SK-N-MC (cell line): ENCODE measurements around the gene LITAF.
A peak's percentile ranks its signal among the peaks of the same experiment; 100 is the strongest.
"Not testable (repeated sequence)": the region's sequence is repeated elsewhere in the genome, so short reads cannot be mapped to it uniquely, and the experiment has no call there.

Experiments used
- DNase-seq: peaks from one replicate; pipeline ENCODE4 v3.0.0-alpha.2; 2011; ENCODE audit warnings: low read depth, low spot score
- H3K27ac ChIP-seq: fragments of 200-600 bp; sonication (generic); 2 replicates; pipeline ENCODE4 v1.5.1; 2016; ENCODE audit warnings: mixed run types
- H3K36me3 ChIP-seq: fragments of 200-600 bp; sonication (generic); 2 replicates; pipeline ENCODE4 v1.6.1; 2017; ENCODE audit warnings: antibody characterized with exemption, low read length, mixed read lengths; ENCODE audit not compliant: insufficient read depth
- H3K4me3 ChIP-seq: fragments of 200-600 bp; sonication (generic); 2 replicates; pipeline ENCODE4 v1.5.1; 2016
- H3K9ac ChIP-seq: fragments of 200-600 bp; sonication (generic); 2 replicates; pipeline ENCODE4 v1.8.0; 2017; ENCODE audit warnings: mixed run types, mixed read lengths; ENCODE audit not compliant: insufficient read length
- H3K9me3 ChIP-seq: fragments of 200-600 bp; sonication (generic); 2 replicates; pipeline ENCODE4 v1.6.1; 2017; ENCODE audit warnings: low read depth, mild to moderate bottlenecking, antibody characterized with exemption, low read length, moderate library complexity, mixed read lengths
- EZH2 ChIP-seq: fragments of 200-600 bp; sonication (generic); IDR thresholded peaks from one replicate; pipeline ENCODE4 v1.6.1; 2017; ENCODE audit warnings: antibody characterized with exemption
- FOXP2 ChIP-seq: optimal IDR thresholded peaks from 2 replicates; pipeline ENCODE3; 2011; ENCODE audit warnings: mild to moderate bottlenecking, moderate library complexity; ENCODE audit not compliant: insufficient read depth; ENCODE audit errors: extremely low read length, control extremely low read depth
- POLR2AphosphoS5 ChIP-seq: IDR thresholded peaks from 2 replicates; pipeline ENCODE4 v1.6.1; 2012; ENCODE audit warnings: mild to moderate bottlenecking, low read depth, low read length, borderline replicate concordance

LITAF gene

GRCh38 chr16:11506741-11507305 lies 79.9 kb downstream of the LITAF start:
- Histone ChIP-seq H3K9ac (no peak overlapping the region), H3K4me3 (no peak overlapping the region), H3K36me3 (no peaks in the 10 kb centered on the region), H3K9me3 (no peaks in the 10 kb centered on the region), H3K27ac (no peak overlapping the region)
- DNase-seq = no peak
- TF ChIP-seq FOXP2 = no peak
- no peak for TF ChIP-seq EZH2
- no peak for TF ChIP-seq POLR2AphosphoS5

- H3K4me3 ChIP-seq, H3K9ac ChIP-seq, H3K27ac ChIP-seq, DNase-seq, H3K9me3 ChIP-seq, H3K36me3 ChIP-seq: not testable (repeated sequence)
Measured at GRCh38 chr16:11504261-11504660, 82.5 kb downstream of the LITAF start.

DNA sequence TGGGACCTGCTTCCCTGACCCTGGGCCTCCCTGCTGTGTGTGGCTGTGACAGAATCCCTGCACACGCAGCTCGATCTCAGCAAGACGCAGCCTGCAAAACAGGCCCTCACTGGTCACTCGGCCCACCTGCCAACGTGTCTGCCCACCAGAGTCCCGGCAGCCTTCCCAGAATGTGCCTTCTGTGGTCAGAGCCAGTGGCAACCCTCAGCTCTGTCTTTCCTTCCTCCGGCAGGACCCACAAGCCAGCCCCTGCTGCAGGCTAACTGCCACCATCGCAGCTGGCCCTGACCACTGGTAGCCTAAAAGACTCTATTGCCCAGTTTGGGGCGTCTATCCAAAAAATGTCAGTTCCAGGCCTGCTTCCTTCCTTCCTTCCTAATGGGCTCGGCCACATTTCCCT lies 83.2 kb downstream of the LITAF start:
- Histone ChIP-seq H3K36me3 (no peaks in the 10 kb centered on the region), H3K9me3 (no peaks in the 10 kb centered on the region), H3K9ac (no peak overlapping the region), H3K4me3 (no peak overlapping the region), H3K27ac (no peak overlapping the region)
- DNase-seq = no peak
- TF ChIP-seq EZH2 = no peak
- no peak for TF ChIP-seq POLR2AphosphoS5
- TF ChIP-seq FOXP2 = no peak

DNA sequence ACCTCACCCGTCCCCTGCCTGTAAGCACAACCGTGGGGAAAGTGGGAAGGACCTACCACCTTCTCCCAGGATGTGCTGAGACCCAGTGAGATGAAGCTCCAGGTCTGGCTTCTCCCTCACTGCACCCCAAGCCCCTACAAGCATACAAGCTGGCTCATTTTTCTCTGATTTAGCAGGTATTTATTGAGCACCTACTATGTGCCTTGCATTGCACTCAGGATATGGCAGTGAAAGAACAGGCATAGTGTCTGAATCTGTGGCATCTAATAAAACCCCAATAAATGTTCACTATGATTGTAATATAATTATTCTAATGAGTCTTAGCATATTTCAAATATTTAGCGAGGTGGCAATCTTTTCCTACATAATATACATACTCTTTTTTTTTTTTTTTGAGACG lies 84.5 kb downstream of the LITAF start:
- no peaks in the 10 kb centered on the region for H3K9me3 ChIP-seq
- H3K27ac ChIP-seq = no peak overlapping the region
- no peaks in the 10 kb centered on the region for H3K36me3 ChIP-seq
- TF ChIP-seq POLR2AphosphoS5 (no peak), FOXP2 (no peak), EZH2 (no peak)
- H3K4me3 ChIP-seq = no peak overlapping the region
- H3K9ac ChIP-seq = no peak overlapping the region
- DNase-seq = no peak

- no peak for DNase-seq
- no peak overlapping the region for H3K27ac ChIP-seq
- no peaks in the 10 kb centered on the region for H3K9me3 ChIP-seq
- no peaks in the 10 kb centered on the region for H3K36me3 ChIP-seq
- H3K9ac ChIP-seq = no peak overlapping the region
- H3K4me3 ChIP-seq = no peak overlapping the region
- TF ChIP-seq FOXP2 = no peak
- no peak for TF ChIP-seq EZH2
- TF ChIP-seq POLR2AphosphoS5 = no peak
Measured at GRCh38 chr16:11501632-11502031, 85.1 kb downstream of the LITAF start.

- H3K4me3 ChIP-seq = no peak overlapping the region
- H3K27ac ChIP-seq = no peak overlapping the region
- TF ChIP-seq FOXP2 (no peak), POLR2AphosphoS5 (no peak)
- H3K9ac ChIP-seq = no peak overlapping the region
- no peak for DNase-seq
- no peaks in the 10 kb centered on the region for H3K36me3 ChIP-seq
- no peaks in the 10 kb centered on the region for H3K9me3 ChIP-seq
Measured at GRCh38 chr16:11500700-11501346, 85.9 kb downstream of the LITAF start.

DNA sequence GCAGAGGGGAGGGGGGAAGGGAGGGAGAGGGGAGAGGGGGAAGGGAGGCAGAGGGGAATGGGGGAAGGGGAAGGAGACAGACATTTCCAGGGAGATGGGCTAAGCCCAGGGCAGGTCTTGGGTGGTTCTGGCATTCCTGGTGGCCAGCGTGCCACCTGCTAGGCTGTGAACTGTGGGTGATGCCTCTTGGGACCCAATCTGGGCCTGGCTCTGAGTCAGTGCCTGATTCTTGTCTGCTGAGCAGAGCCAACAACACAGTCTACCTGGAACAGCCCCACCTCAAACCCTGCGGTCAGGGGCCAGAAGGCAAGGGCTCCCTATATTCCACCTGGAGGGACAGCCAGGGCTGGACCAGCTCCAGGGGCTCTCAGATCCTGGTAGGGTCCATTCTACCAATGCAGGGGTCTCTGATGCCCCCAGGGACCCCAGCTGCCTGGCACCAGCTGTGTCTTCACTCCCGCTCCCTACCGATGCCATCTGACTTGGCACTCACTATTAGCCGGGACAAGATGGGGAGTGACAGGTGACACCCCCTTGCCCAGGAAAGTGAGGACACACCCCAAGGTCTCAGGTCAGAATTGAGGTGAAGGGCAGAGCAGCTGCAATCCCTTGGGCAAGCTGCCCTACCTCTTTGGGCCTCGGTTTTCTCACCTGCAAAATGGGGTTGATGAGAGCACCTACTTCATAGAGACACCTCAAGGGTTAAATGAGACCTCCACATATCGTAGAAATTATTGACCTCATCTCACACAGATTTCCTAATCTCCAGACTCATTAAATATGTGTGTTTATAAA lies 87.2 kb downstream of the LITAF start:
- no peak overlapping the region for H3K4me3 ChIP-seq
- TF ChIP-seq FOXP2 (no peak), POLR2AphosphoS5 (no peak), EZH2 (no peak)
- no peaks in the 10 kb centered on the region for H3K9me3 ChIP-seq
- DNase-seq = no peak
- H3K9ac ChIP-seq = no peak overlapping the region
- H3K27ac ChIP-seq = no peak overlapping the region
- no peaks in the 10 kb centered on the region for H3K36me3 ChIP-seq

- H3K9me3 ChIP-seq = no peaks in the 10 kb centered on the region
- TF ChIP-seq FOXP2 (no peak), EZH2 (no peak), POLR2AphosphoS5 (no peak)
- no peak for DNase-seq
- no peak overlapping the region for H3K4me3 ChIP-seq
- H3K36me3 ChIP-seq = no peaks in the 10 kb centered on the region
- H3K27ac ChIP-seq = no peak overlapping the region
- H3K9ac ChIP-seq = no peak overlapping the region
Measured at GRCh38 chr16:11498683-11499082, 88.0 kb downstream of the LITAF start.

DNA sequence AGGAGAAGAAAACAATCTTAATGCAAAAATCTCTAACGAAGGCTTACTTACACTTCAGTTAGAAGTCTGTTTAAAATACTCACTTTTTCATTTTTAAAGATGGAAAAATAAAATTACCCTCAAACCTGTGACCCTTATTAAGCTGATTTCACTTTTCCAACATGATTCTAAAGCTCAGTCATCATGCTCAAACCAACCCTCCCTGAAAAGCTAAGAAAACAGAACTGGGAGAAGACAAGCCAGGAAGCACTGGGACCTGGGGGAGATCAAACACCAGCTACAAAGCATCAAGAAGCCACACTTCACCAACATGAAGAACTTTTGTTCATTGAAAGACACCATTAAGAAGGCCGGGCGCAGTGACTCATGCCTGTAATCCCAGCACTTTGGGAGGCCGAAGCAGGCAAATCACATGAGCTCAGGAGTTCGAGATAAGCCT lies 88.8 kb downstream of the LITAF start:
- Histone ChIP-seq H3K27ac (peak overlapping the region; percentile 66), H3K36me3 (no peaks in the 10 kb centered on the region), H3K9me3 (no peaks in the 10 kb centered on the region), H3K9ac (no peak overlapping the region), H3K4me3 (no peak overlapping the region)
- TF ChIP-seq POLR2AphosphoS5 = no peak
- TF ChIP-seq EZH2 = no peak
- TF ChIP-seq FOXP2 = no peak
- no peak for DNase-seq
